Bronchial epithelial cell (primary cell): ENCODE measurements around the gene FLRT2. TPM values are rescaled to one million over a fixed set of nuclear protein-coding genes. Genes with fewer than 3 reads are reported as not detected.

ENCODE experiments used
- DNase-seq: peaks from one replicate; pipeline ENCODE4 v3.0.0-alpha.2; 2010; ENCODE audit warnings: low read depth
- FAIRE-seq: peaks from 2 replicates; lab custom pipeline; 2011; peaks lifted over from hg19 to GRCh38; lab: Jason Lieb, UNC
- H3K27me3 ChIP-seq: 2 replicates; pipeline ENCODE4 v1.5.1; 2011; ENCODE audit warnings: low read length; ENCODE audit not compliant: control insufficient read depth, insufficient read depth
- H3K36me3 ChIP-seq: 2 replicates; pipeline ENCODE4 v1.5.1; 2011; ENCODE audit warnings: low read length; ENCODE audit not compliant: control insufficient read depth, insufficient read depth
- H3K4me3 ChIP-seq: 2 replicates; pipeline ENCODE4 v1.5.1; 2011; ENCODE audit warnings: mild to moderate bottlenecking, low read depth, low read length, control low read depth
- CTCF ChIP-seq: IDR thresholded peaks from 2 replicates; pipeline ENCODE4 v1.5.1; 2011; ENCODE audit warnings: mild to moderate bottlenecking, moderate library complexity, low read length, control low read depth, inconsistent platforms; ENCODE audit not compliant: insufficient read depth, severe bottlenecking
- total RNA-seq: library from RNA; depleted of rRNA; stranded (reverse); fragments of >200 nt; gene quantifications from 2 replicates; pipeline ENCODE4 v1.2.1, GENCODE V29; 2014

Gene FLRT2
- 7.1 and 14.8 TPM in 2 replicates for total RNA-seq

DNA sequence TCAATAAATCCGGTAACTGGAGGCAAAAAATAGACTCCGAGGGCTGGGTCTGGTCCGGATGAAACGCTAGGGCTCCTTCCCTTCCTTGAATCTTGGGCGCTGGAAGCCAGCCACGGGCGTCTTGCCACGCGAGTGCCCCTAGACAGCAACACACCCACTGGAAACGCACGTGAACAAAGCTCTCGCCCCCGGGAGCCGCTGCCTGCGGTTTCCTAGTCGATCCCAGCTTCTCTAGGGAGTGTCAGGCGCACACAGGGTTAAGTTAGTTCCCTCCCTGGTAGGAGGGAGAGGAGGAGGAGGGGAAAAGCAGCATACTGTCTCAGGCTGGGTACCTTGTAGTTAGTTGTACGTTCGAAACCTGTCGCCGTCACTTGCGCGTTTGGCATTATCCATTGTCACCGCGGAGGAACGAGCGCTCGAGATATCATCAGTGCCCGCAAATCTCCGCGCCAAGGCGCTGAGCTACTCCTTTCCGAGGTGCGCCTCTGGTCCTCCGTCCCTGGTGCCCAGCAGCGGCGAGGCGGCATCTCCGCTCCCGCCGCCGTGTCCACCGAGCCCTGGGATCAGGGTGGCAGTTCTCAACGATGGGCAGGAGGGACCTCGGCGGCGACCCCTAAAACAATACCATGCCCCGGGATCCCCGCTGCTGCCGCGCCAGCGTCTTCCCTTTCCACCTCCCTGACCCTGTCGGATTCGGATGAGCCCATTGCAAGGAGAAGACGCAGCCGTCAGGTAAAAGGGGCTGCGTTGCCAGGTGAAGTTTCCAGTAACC, at the start of gene FLRT2:
TSS of gene FLRT2 (plus strand) at position 342 of the 772 bp plus-strand sequence. CDS start 91,371 bp downstream, outside the sequence.
- FAIRE-seq, result no peak
- H3K27me3 ChIP-seq, result no peaks in the 10 kb centered on the region

GRCh38 chr14:85481471-85481870, 48.5 kb upstream of the FLRT2 start:
- no peaks in the 10 kb centered on the region for H3K36me3 ChIP-seq
- H3K27me3 ChIP-seq, result no peaks in the 10 kb centered on the region
- no peak overlapping the region for H3K4me3 ChIP-seq
- DNase-seq (no peak), FAIRE-seq (no peak)
- no peak for TF ChIP-seq CTCF

More for the DNA sequence above, at the start of gene FLRT2:
- DNase-seq, result peak; percentile 54
- TF ChIP-seq CTCF, result no peak
- H3K4me3 ChIP-seq, result peak within 1 kb of the TSS; percentile 90
- no peaks in the 10 kb centered on the region for H3K36me3 ChIP-seq

- TF ChIP-seq CTCF, result no peak
- H3K4me3 ChIP-seq, result no peak overlapping the region
- no peaks in the 10 kb centered on the region for H3K27me3 ChIP-seq
- FAIRE-seq (no peak), DNase-seq (no peak)
- no peaks in the 10 kb centered on the region for H3K36me3 ChIP-seq
These were observed 47.4 kb upstream of the FLRT2 start for GRCh38 chr14:85482552-85482951.

GRCh38 chr14:85483037-85483436, 46.9 kb upstream of the FLRT2 start:
- no peak for TF ChIP-seq CTCF
- FAIRE-seq, result no peak
- Histone ChIP-seq H3K27me3 (no peaks in the 10 kb centered on the region), H3K4me3 (no peak overlapping the region), H3K36me3 (no peaks in the 10 kb centered on the region)
- peak; percentile 11 for DNase-seq

DNA sequence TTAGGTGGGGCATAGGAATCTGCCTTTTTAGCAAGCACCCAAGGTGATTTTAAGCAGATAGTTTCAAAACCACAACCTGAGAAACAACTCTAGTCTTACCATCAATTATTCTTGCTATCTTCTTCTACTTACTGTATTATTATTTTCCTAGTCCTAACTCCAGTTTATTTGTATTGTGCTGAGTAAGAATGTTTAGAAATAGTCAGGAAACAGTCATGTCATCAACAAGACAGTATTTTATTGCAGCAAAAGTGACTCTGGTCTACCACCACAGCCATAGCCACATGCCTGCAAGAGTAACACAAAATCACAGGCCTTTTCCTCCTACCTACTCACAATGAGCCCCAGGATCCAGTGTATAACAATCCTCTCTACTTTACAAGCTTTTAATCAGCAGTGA, 46.3 kb upstream of the FLRT2 start:
- FAIRE-seq (no peak), DNase-seq (peak; percentile 7)
- Histone ChIP-seq H3K4me3 (no peak overlapping the region), H3K36me3 (no peaks in the 10 kb centered on the region), H3K27me3 (no peaks in the 10 kb centered on the region)
- no peak for TF ChIP-seq CTCF
